ENCODE results near the gene PLEKHO2.

GRCh38 chr15:64842096-64842939, 603 bp downstream of the PLEKHO2 start:
- no peak for TF ChIP-seq POLR2A (IDR thresholded peaks at IDR 0.05)
- no peak for TF ChIP-seq CTCF (IDR thresholded peaks at IDR 0.05)
